BLaER1 (cell line): ENCODE data around the gene SUPT3H.

Source experiments
- H3K27ac ChIP-seq: shearing (Covaris generic); formaldehyde crosslinking; 2 replicates; pipeline ENCODE4 v1.8.1; 2022
- H3K27me3 ChIP-seq: shearing (Covaris generic); formaldehyde crosslinking; 2 replicates; pipeline ENCODE4 v1.8.1; 2022
- H3K36me3 ChIP-seq: shearing (Covaris generic); formaldehyde crosslinking; 2 replicates; pipeline ENCODE4 v1.8.1; 2022
- H3K4me1 ChIP-seq: shearing (Covaris generic); formaldehyde crosslinking; 2 replicates; pipeline ENCODE4 v1.8.1; 2022
- H3K4me2 ChIP-seq: shearing (Covaris generic); formaldehyde crosslinking; 2 replicates; pipeline ENCODE4 v1.8.1; 2022
- H3K4me3 ChIP-seq: shearing (Covaris generic); formaldehyde crosslinking; 2 replicates; pipeline ENCODE4 v1.8.1; 2022
- H3K9ac ChIP-seq: shearing (Covaris generic); formaldehyde crosslinking; 2 replicates; pipeline ENCODE4 v1.8.1; 2022
- H3K9me3 ChIP-seq: shearing (Covaris generic); formaldehyde crosslinking; 2 replicates; pipeline ENCODE4 v1.8.1; 2022
- H4K20me1 ChIP-seq: shearing (Covaris generic); formaldehyde crosslinking; 2 replicates; pipeline ENCODE4 v1.8.1; 2022
- Cebpa-rat ChIP-seq: shearing (Covaris generic); IDR thresholded peaks from 2 replicates; pipeline ENCODE4 v1.8.1; 2022

The SUPT3H gene

DNA sequence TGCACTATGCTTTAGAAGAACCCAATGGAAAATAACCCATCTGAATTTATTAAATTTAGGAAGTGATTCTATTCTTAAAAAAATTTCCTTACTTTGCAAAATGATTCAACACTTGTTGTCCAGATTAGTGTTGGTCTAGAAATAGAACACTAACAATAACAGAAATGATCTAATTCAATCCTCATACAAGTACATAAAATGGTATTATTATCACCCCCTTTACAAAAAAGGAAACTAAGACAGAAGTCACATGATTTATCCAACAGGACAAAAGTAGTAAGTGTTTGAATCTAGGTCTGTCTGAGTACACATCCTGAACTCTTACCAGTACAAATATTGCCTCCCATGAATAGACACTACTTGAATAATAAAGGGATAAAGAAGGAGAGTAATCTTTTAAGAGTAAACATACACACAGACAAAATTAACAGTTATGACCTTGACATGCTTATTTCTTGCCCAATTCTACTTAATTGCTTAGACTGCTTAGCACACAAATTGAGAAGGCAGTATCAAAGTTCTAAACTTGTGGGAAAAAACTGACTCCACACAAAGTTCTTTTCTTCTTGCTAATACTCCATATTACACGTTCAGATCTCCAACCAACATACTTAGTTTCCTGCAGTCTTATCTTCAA, 245.0 kb downstream of the SUPT3H start:
- no peak for TF ChIP-seq Cebpa-rat
- Histone ChIP-seq H3K9ac (no peak overlapping the region), H3K4me1 (no peaks in the 10 kb centered on the region), H3K27me3 (no peaks in the 10 kb centered on the region), H4K20me1 (no peaks in the 10 kb centered on the region), H3K4me2 (no peak overlapping the region), H3K4me3 (no peak overlapping the region), H3K36me3 (no peaks in the 10 kb centered on the region), H3K27ac (no peak overlapping the region), H3K9me3 (peaks cover 12% of the 10 kb centered on the region)

DNA sequence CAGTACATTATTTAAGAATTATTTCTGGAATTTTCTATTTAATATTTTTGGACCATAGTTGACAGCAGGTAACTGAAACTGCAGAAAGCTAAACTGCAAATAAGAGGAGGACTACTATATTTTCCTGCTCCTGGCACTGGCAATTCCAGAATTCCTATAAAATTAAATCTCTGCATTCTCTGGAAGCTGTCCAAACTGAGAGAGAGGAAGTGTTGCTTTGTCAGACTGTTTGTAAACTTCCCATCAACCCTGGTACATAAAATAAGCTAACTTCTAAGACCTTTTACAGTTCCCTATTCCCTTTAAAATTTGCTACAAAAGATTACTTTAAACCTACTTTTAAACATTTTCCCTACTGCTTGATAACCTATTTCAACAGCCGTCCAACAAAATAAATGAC, 245.7 kb downstream of the SUPT3H start:
- no peak overlapping the region for H3K4me2 ChIP-seq
- H3K27me3 ChIP-seq: no peaks in the 10 kb centered on the region
- H3K36me3 ChIP-seq: no peaks in the 10 kb centered on the region
- no peak overlapping the region for H3K9ac ChIP-seq
- no peak overlapping the region for H3K27ac ChIP-seq
- TF ChIP-seq Cebpa-rat: no peak
- no peaks in the 10 kb centered on the region for H4K20me1 ChIP-seq
- peaks cover 12% of the 10 kb centered on the region for H3K9me3 ChIP-seq
- H3K4me1 ChIP-seq: no peaks in the 10 kb centered on the region
- no peak overlapping the region for H3K4me3 ChIP-seq

DNA sequence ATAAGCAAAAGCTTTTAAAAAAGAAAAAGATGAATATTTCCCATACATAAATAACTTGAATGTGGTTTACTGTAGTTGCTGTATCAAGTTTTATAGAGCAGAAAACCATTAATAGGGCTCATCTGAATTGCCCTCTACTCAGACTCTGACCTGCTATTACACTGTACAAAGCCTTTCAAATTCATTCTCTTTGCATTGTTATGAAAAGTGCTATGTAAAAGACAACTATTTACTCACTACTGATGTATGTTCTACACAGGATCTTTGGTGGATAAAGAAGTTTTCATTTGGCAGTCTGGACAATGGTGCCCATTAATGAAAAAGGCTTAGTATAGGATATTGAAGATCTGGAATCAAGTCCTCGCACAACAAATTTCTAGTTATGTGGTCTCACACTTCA, 248.7 kb downstream of the SUPT3H start:
- no peak for TF ChIP-seq Cebpa-rat
- Histone ChIP-seq H4K20me1 (no peaks in the 10 kb centered on the region), H3K9me3 (no peaks in the 10 kb centered on the region), H3K9ac (no peak overlapping the region), H3K27me3 (no peaks in the 10 kb centered on the region), H3K27ac (no peak overlapping the region), H3K4me2 (no peak overlapping the region), H3K4me3 (no peak overlapping the region), H3K36me3 (no peaks in the 10 kb centered on the region), H3K4me1 (no peaks in the 10 kb centered on the region)

DNA sequence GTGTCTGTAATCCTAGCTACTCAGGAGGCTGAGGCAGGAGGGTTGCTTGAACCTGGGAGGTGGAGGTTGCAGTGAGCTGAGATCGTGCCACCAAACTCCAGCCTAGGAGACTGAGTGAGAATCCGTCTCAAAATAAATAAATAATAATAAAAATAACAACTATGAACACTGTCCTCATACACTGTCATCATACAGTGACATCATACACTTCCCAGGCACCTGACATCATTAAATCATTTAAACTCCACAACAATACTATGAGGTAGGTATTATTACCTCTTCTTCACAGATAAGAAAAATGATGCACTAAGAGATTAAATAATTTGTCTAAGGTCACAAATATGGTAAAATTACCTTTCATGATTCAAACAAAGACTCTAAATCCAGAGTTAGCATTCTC, 250.5 kb downstream of the SUPT3H start:
- TF ChIP-seq Cebpa-rat: no peak
- Histone ChIP-seq H3K27ac (no peak overlapping the region), H3K27me3 (no peaks in the 10 kb centered on the region), H3K4me1 (no peaks in the 10 kb centered on the region), H3K36me3 (no peaks in the 10 kb centered on the region), H4K20me1 (no peaks in the 10 kb centered on the region), H3K4me3 (no peak overlapping the region), H3K9me3 (no peaks in the 10 kb centered on the region), H3K9ac (no peak overlapping the region), H3K4me2 (no peak overlapping the region)

DNA sequence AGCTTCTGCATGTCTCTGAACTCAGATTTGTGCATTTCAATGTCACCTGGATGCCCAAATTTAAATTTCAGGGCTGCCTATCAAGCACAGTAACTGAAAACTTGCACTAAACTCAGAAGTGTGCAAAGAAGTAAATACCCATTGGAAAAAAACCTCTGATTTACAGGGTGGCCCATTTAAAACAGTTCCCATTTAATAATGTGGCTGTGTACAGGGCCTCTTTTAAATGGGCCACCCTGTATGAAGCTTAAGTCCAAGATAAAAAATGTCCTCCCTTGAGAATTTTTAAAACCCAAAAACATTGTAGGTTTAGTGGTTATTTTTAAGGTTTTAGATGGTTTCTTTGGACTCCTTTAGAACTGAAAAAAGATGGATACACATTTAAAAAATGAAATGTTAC, 251.7 kb downstream of the SUPT3H start:
- Histone ChIP-seq H3K27me3 (no peaks in the 10 kb centered on the region), H3K4me2 (no peak overlapping the region), H3K36me3 (no peaks in the 10 kb centered on the region), H4K20me1 (no peaks in the 10 kb centered on the region), H3K27ac (no peak overlapping the region), H3K4me1 (no peaks in the 10 kb centered on the region), H3K9me3 (no peaks in the 10 kb centered on the region), H3K9ac (no peak overlapping the region), H3K4me3 (no peak overlapping the region)
- TF ChIP-seq Cebpa-rat: no peak

DNA sequence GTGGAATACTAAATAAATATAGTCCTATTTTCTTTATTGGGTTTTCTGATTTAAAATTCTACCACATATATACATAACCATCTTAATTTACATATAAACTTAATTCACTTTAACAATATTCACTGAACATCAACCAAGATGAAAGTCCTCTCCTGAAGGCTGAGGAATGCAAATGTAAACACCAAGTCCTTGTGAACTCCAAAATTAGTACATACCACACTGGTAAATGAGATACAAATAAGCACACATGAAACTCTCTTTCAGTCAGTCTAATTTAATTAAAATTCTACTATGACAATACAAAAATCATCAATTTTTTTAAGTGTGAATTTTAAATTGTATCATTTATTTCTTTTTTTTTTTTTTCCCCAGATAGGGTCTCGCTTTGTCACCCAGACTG, 254.7 kb downstream of the SUPT3H start:
- H3K4me3 ChIP-seq: no peak overlapping the region
- no peak overlapping the region for H3K9ac ChIP-seq
- no peaks in the 10 kb centered on the region for H3K9me3 ChIP-seq
- no peaks in the 10 kb centered on the region for H3K36me3 ChIP-seq
- H4K20me1 ChIP-seq: no peaks in the 10 kb centered on the region
- H3K27me3 ChIP-seq: no peaks in the 10 kb centered on the region
- no peak overlapping the region for H3K27ac ChIP-seq
- TF ChIP-seq Cebpa-rat: no peak
- no peak overlapping the region for H3K4me2 ChIP-seq
- no peaks in the 10 kb centered on the region for H3K4me1 ChIP-seq

DNA sequence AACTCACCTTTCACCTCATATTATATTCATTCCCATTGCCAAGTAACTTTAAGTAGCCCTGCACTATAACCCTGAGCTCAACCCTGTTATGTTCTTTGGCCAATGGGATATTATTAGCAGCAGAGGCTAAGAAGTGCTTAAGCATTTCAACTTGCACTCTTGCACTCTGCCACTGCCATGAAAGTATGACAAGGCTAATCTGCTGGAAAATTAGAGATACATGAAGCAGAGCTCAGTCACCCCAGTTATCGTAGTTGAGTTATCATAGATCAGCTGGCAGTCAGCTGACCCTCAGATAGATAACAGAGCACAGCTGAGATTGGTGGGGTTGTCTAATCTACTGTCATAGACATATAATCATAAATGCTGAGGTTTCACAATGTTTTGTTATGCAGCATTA, 259.0 kb downstream of the SUPT3H start:
- no peaks in the 10 kb centered on the region for H3K36me3 ChIP-seq
- no peak overlapping the region for H3K9ac ChIP-seq
- H3K27me3 ChIP-seq: no peaks in the 10 kb centered on the region
- H3K4me2 ChIP-seq: no peak overlapping the region
- TF ChIP-seq Cebpa-rat: no peak
- no peaks in the 10 kb centered on the region for H4K20me1 ChIP-seq
- H3K9me3 ChIP-seq: no peaks in the 10 kb centered on the region
- no peaks in the 10 kb centered on the region for H3K4me1 ChIP-seq
- H3K4me3 ChIP-seq: no peak overlapping the region
- H3K27ac ChIP-seq: no peak overlapping the region

DNA sequence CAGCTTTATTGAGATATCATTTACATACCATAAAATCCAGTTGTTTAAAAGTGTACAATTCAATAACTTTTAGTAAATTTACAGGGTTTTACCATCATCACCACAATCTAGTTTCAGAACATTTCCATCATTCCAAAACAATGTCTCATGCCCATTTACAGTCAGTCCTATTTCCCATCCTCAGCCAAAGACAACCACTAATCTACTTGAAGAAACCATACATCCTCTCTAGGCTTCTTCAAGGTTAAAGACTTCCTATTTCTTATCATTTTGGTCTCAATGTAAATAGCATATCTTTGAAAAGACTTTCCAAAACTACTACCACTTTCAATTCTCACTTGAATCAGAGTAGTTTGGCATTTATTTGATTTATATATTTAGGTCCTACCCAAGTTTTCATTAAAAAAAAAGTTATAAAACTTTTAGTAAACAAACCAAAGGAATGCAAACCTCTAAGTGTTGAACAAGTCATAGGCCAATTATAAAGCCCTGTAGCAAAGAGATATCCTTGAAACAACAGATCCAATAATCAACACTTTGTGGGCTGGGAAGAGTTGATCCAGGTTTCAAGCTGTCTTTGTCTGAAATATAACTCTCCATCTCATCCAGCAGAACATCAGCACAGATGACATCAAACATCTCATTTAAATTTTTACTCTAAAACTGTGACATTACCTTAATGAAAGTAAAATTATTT, 260.9 kb downstream of the SUPT3H start:
- no peak for TF ChIP-seq Cebpa-rat
- no peak overlapping the region for H3K27ac ChIP-seq
- H3K4me1 ChIP-seq: no peaks in the 10 kb centered on the region
- H4K20me1 ChIP-seq: no peaks in the 10 kb centered on the region
- H3K9me3 ChIP-seq: no peaks in the 10 kb centered on the region
- no peaks in the 10 kb centered on the region for H3K27me3 ChIP-seq
- H3K4me3 ChIP-seq: no peak overlapping the region
- H3K36me3 ChIP-seq: no peaks in the 10 kb centered on the region
- no peak overlapping the region for H3K4me2 ChIP-seq
- H3K9ac ChIP-seq: no peak overlapping the region

DNA sequence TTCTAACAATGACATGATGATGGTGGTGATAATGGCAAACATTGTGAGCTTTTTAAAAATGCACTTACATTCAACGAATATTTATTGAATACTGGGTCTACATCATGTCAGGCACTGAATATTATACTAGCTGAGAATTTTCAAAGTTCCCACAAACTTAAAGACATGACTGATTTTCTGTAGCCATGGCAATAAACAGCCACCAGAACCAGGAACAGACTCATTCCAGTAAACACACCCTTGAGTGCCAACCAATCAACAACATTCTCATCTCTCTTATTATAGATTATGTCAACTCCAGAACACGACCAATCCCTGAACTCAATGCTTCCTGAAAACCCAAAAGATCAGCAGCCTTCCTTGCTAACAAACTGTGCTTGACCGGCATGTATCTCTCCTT, 262.0 kb downstream of the SUPT3H start:
- Histone ChIP-seq H3K9ac (no peak overlapping the region), H3K4me3 (no peak overlapping the region), H3K36me3 (no peaks in the 10 kb centered on the region), H3K27ac (no peak overlapping the region), H3K27me3 (no peaks in the 10 kb centered on the region), H4K20me1 (no peaks in the 10 kb centered on the region), H3K4me2 (no peak overlapping the region), H3K9me3 (no peaks in the 10 kb centered on the region), H3K4me1 (no peaks in the 10 kb centered on the region)
- no peak for TF ChIP-seq Cebpa-rat

DNA sequence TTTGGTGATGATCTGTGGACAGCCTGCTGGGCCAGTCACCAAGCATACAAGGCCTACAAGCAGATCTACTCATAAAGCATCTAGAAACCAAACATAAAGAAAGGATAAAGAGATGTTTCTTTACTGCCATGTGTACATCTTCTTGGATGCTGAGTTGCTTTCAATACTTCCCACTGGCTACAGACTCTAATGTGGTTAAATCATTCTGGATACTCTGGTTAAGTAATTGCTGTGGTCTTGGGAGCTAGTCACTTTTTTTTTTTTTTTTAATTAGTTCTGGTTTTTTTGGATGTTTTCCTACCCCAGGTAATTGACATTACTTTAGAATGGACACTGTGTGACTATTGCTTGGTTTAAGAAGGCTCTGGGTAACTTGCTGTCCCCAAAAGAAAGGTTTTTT, 265.0 kb downstream of the SUPT3H start:
- Histone ChIP-seq H3K4me3 (no peak overlapping the region), H3K9me3 (no peaks in the 10 kb centered on the region), H3K4me2 (no peak overlapping the region), H3K4me1 (no peaks in the 10 kb centered on the region), H4K20me1 (no peaks in the 10 kb centered on the region), H3K9ac (no peak overlapping the region), H3K36me3 (no peaks in the 10 kb centered on the region), H3K27me3 (no peaks in the 10 kb centered on the region), H3K27ac (no peak overlapping the region)
- TF ChIP-seq Cebpa-rat: no peak

DNA sequence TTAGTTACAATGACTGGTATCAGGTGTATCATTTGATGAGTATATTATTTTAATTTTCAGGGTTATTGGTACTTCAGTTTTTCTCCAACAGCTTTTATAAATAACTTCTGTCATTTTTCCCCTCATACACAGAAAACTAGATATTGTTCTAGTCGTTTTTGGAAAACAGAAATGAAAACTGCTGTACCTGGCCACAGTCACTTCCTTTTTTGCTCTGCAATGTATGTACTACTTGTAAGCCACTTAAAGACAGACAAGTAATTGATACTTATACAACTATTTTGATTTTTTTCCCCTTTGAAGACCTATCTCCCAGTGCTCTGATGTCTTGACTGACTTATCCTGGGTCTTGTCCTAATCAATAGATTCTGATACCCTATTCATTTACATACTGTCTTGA, 268.2 kb downstream of the SUPT3H start:
- no peaks in the 10 kb centered on the region for H3K36me3 ChIP-seq
- H3K4me3 ChIP-seq: no peak overlapping the region
- H3K4me2 ChIP-seq: no peak overlapping the region
- no peaks in the 10 kb centered on the region for H3K4me1 ChIP-seq
- no peaks in the 10 kb centered on the region for H4K20me1 ChIP-seq
- H3K27ac ChIP-seq: no peak overlapping the region
- no peak for TF ChIP-seq Cebpa-rat
- H3K9ac ChIP-seq: no peak overlapping the region
- no peaks in the 10 kb centered on the region for H3K27me3 ChIP-seq
- H3K9me3 ChIP-seq: no peaks in the 10 kb centered on the region
